Endometrium (tissue), 2 donors: ENCODE results near the gene FIBCD1.

ENCODE experiments used
- FAIRE-seq: peaks from 2 replicates; lab custom pipeline; 2012; peaks lifted over from hg19 to GRCh38; lab: Jason Lieb, UNC
- donor health status: control.
- donor health status: control.

The FIBCD1 gene

DNA sequence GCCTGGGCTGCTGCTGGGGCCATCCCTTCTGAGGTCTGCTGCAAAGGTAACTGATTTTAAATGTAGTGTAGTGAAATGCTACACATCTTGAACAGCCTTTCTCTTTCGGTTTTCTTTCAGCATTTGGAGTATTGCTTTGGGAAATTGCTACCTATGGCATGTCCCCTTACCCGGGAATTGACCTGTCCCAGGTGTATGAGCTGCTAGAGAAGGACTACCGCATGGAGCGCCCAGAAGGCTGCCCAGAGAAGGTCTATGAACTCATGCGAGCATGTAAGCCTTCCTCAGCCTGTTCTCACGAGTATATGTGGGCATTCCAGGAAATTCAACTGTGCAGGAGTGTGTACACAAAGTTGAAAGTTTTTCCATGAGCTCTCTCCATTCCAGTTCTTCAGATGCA lies 60.8 kb downstream of the FIBCD1 start:
- FAIRE-seq, result no peak

DNA sequence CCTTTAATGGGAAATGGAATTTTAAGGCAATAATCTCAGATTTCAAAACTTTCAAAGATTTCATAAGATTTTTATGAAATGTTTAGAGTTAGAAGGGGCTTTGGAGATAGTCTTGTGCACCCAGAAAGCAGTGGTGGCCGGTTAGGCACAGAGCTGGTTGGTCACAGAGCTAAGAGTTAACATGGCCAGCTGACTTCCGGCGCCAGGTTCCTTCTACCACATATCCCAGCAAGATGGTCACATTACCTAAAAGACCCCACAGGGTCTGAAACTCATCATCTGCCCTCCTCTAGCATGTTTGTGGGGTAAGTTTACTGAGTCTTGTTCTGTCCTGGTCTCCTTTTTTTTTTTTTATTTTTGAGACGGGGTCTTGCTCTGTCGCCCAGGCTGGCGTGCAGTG lies 61.7 kb downstream of the FIBCD1 start:
- FAIRE-seq, result no peak

DNA sequence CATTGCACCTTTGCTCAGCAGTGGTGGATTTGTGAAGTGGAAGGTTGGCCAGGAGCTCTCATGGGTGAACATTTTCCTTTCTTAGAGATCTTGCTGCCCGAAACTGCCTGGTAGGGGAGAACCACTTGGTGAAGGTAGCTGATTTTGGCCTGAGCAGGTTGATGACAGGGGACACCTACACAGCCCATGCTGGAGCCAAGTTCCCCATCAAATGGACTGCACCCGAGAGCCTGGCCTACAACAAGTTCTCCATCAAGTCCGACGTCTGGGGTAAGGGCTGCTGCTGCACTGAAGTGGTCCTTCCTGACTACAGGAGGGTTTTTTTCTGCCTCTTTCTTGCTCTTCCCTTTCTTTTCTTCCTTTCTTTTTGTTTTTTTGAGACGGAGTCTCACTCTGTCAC lies 64.3 kb downstream of the FIBCD1 start:
- FAIRE-seq, result no peak

DNA sequence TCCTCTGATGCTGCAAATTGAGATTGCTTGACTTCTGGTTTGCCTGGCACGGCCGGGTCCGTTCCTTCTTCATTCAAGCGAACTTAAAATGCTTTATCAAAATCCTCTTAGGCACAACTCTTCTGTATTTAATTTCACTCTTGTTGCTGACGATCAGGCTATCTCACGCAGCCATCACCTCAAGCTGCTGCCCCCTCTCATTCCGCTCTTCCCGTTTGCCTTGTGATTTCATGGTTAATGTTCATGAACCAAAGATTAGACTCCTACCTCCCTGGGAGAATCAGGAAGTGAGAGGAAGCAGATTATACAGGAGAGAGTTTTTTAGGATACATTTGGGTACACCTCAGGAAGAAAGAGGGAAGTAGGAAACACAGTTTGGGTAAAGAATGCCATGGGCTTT lies 65.1 kb downstream of the FIBCD1 start:
- FAIRE-seq, result no peak

DNA sequence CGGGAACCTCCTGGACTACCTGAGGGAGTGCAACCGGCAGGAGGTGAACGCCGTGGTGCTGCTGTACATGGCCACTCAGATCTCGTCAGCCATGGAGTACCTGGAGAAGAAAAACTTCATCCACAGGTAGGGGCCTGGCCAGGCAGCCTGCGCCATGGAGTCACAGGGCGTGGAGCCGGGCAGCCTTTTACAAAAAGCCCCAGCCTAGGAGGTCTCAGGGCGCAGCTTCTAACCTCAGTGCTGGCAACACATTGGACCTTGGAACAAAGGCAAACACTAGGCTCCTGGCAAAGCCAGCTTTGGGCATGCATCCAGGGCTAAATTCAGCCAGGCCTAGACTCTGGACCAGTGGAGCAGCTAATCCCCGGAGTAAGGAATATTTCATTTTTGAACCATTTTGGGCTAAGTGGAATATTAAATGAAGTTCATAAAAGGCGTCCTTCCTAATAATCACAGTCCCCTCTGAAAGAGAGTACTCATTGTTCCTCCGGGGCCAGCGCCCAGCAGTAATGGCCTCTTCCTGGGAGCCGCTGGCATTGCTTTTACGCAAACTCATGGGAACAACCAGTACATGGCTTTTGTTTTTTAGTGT lies 66.0 kb downstream of the FIBCD1 start:
- no peak for FAIRE-seq

DNA sequence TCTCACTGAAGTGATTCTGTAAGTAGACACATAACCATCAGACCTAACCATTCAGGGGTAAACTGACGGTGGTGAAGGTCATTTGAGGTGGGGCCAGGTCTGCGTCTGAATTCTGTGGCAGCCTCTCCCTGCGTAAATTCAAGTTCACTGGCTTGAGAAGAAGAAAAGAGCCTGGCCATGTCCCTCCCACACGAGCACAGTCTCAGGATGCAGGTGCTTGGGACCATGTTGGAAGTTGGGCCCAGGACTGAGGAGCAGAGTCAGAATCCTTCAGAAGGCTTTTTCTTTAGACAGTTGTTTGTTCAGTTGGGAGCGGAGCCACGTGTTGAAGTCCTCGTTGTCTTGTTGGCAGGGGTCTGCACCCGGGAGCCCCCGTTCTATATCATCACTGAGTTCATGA lies 66.5 kb downstream of the FIBCD1 start:
- no peak for FAIRE-seq

DNA sequence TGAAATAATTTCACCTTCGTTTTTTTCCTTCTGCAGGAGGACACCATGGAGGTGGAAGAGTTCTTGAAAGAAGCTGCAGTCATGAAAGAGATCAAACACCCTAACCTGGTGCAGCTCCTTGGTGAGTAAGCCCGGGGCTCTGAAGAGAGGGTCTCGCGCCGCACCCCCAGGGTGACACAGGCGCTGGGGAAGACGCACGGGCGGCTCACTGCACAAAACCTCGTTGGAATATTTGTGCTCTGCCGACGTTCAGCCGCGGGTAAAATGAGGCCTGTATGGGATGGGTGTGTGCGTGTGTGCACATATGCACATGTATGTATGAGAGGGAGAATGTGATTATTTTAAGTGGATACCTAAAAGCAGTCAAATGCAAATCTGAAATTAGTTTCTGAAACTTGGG lies 67.0 kb downstream of the FIBCD1 start:
- no peak for FAIRE-seq

DNA sequence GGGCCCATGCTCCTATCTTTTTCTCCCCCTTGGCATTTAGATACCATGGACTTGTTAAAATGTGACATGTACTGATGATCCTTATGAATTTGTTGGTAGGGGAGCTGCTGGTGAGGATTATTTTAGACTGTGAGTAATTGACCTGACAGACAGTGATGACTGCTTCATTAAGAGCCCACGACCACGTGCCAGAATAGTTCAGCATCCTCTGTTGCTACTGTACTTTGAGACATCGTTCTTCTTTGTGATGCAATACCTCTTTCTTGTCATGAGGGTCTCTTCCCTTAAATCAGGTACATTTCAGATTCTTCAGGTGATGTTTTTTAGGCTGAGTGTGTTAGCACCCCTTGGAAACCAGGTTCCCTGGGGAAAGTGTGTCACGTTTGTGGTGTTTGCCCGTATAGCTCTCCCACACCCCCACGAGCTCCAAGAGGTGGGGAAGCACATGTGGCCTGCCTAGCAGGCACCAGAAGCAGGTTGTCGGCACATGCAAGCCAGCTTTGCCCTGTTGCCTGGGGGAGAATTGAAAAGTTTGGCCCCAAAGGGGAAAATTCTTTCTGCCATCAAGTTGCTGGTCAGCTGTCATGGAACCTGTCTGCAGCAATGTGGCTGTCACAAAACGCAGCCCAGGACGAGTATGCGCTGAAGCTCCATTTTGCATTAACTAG lies 67.5 kb downstream of the FIBCD1 start:
- no peak for FAIRE-seq

DNA sequence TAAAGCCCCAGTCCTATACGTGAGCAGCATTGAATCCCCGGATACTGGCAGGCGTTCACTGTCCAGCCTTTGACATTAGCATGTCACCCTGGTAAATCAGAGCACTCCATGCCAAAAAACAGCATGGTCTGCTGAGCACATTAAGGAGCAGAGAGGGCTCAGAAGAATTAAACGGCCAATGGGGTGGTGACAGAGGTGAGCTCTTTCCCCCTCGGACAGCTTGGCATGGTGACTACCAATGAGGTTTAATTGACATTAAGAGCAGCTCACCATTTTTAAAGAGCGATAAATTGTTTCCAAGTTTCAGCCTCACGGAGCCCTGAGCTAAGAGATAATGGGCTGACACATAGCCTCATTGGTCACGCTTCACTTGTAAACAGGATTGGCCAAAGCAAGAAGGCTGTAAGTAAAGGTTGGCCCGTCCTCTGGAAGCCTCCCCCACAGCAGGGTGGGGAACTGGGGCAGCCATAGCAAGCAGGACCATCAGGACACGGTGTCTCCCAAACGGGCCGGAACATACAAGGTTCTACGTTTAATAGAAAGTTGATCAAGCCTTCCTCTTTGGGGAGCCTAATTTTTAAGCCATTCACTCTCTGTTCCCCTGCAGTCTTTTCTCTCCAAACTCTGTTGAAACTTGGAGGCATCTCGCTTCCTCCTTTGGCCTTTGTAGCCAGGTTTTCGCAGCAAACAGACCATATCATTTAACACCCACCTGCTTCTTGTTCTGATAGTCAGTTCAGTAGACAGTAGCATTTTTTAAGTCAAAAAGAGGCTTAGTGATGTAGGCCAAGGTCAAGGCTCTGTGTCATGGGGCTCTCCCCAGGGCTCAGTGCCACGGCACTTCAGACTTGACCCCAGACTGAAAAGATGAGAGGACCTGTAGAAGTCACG lies 68.3 kb downstream of the FIBCD1 start:
- no peak for FAIRE-seq

DNA sequence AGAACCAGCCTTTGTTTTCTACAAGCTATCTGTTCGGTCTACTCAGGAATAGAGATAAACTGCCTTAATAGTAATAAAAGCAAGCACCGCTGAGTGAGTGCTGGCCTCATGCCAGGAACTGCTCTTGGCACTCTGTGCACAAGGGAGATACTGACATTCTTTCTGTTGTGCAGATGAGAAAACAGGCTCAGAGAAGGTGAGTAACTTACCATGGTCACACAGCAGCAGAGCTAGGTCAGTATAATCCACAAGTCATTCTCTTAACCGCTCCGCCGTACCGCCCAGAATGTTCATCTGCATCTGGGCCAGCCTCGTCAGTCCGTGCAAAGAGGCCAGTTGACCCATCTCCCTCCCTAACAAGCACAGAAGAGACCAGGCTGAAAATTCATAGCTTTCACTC lies 69.8 kb downstream of the FIBCD1 start:
- FAIRE-seq, result no peak

DNA sequence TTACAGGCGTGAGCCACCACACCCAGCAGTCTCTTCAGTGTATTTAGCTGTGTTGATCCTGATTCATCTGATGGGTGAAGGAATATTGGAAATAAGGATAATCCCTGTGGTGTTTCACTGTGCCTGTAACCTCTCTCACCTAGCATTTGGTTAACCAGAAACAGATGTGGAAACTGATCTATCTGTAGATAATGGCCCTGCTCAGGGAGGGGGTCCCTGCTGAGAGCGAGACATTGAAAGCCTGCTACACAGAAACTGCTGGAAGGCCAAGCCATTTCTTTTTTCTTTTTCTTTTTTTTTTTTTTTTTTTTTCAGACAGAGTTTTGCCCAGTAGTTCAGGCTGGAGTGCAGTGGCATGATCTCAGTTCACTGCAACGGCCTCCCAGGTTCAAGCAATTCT lies 70.8 kb downstream of the FIBCD1 start:
- no peak for FAIRE-seq

DNA sequence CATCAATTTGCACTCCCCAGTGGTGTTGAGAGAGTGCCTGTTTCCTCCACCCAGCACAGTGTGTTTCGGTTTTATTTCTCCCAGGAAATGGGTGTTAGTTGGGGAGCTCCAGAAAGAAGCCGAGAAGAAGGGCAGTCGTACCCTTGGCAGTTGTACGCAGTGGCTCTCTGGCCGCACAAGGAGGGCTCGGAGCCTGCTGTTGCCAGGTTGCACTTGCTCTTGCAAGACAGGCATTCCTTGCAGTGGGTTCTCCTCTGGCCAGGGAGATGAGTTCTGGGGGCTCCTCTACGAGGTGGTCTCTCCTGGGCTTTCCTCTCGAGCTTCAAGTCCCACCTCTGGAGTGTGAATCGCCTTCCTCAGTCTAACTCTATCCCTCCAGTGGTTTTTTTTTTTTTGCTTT lies 71.5 kb downstream of the FIBCD1 start:
- no peak for FAIRE-seq

DNA sequence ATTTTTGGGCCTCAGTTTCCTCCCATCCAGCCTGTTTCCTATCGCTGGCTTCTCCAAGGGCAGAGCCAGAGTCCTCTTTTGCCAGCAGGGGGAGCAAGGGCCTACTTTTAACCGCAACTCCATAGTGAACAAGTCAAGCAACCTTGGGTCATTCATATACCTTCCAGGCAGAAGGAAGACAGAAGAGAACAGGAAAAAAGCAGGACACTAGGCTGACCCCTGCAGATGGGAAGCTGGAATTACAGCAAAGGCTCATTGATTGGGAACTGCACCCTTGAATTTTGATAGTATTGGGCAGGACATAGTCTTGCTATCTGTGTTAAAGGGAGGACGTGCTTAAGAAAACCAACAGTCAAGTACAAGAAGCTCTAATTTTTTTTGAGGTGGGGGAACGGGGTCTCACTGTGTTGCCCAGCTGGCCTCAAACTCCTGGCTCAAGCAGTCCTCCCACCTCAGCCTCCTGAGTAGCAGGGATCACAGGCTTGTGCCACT lies 72.5 kb downstream of the FIBCD1 start:
- no peak for FAIRE-seq

DNA sequence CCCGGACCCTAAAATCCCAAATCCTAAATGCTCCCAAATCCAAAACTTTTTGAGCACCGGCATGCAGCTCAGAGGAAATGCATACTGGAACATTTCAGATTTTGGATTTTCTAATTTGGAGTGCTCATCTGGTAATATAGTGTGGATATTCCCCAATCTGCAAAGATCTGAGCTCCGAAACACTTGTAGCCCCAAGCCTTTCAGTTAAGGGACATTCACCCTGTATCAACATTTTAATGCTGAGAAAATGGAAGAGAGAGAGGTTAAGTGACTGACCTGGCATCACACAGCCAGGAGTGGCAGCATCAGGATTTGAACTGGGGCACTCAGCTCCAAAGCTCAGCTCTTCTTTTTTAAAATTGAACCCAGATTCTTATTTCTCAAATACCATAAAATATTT lies 73.1 kb downstream of the FIBCD1 start:
- FAIRE-seq, result no peak

DNA sequence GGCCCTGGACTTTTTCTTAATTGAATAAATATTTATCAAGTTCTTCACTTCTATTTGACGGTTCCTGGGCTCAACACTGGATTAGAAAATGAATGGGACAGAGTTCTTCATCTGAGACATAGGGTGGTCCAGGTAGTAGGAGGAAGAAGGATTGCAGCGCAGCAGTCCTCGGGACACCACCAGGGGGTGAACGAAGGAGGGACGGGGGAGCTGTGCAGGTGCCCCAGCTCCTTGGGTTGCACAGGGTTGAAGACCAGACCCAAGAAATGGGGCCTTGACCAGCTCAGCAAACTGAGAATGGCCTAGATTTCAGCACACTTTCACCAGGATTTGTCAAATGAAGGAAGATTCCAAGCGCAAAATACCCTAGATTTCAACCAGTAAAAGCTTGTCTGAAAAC lies 74.5 kb downstream of the FIBCD1 start:
- FAIRE-seq, result no peak

DNA sequence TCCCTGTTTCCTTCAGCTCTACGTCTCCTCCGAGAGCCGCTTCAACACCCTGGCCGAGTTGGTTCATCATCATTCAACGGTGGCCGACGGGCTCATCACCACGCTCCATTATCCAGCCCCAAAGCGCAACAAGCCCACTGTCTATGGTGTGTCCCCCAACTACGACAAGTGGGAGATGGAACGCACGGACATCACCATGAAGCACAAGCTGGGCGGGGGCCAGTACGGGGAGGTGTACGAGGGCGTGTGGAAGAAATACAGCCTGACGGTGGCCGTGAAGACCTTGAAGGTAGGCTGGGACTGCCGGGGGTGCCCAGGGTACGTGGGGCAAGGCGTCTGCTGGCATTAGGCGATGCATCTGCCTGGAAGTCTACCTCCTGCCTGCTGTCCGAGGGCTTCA lies 76.3 kb downstream of the FIBCD1 start:
- FAIRE-seq, result no peak

DNA sequence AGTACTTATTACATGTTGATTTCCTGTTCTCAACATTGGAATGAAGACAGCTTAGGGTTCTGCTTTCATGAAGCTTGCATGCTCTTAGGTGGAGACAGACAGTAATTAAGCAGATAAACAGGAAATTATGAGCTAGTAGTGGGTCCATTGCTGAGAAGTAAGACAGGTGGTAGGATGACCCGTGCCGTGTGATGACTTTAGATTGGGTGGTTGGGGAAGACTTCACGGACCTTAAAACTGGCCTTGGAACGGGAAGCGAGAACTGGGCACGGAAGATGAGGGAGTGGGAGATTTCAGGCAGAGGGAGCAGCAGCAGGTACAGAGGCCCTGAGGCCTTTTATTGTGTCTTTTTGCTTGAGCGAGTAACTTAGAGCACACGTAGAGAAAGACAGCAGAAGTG lies 76.8 kb downstream of the FIBCD1 start:
- no peak for FAIRE-seq

DNA sequence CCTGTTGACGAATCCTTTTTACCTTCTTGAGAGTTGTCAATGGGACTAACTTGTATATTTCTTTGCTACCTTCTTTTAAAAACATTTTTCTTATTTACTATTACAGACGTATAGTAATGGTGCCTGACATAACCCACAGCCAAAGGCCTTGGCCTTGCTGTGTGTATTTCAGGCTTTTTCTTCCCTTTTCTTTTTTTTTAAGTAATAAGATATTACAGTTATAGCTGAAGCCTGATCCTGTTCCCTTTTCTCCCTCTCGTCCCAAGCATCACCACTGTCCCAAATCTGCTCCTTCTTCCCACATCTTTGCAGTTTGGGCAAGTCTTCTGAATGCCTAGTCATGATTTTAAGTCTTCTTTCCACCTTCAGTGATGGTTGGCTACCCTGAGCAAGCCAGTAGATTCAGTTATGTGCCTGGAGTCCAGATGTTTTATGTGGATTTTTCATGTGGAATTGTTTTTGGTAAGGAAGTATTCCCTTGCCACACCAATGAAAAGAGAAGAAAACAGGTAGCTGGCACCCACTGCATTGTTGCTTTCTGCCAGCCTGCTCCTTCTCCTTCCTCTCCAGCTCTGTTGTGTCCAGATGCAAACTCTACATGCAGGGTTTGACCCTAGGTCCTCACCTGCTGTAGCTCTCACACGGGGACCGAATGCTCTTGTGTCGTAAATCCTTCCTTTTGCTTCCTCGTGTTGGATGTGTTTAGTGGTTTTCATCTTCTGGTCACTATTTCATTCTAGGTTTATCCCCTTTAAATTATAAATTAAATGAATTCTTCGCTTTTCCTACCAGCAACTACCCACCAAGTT lies 77.5 kb downstream of the FIBCD1 start:
- FAIRE-seq, result no peak

DNA sequence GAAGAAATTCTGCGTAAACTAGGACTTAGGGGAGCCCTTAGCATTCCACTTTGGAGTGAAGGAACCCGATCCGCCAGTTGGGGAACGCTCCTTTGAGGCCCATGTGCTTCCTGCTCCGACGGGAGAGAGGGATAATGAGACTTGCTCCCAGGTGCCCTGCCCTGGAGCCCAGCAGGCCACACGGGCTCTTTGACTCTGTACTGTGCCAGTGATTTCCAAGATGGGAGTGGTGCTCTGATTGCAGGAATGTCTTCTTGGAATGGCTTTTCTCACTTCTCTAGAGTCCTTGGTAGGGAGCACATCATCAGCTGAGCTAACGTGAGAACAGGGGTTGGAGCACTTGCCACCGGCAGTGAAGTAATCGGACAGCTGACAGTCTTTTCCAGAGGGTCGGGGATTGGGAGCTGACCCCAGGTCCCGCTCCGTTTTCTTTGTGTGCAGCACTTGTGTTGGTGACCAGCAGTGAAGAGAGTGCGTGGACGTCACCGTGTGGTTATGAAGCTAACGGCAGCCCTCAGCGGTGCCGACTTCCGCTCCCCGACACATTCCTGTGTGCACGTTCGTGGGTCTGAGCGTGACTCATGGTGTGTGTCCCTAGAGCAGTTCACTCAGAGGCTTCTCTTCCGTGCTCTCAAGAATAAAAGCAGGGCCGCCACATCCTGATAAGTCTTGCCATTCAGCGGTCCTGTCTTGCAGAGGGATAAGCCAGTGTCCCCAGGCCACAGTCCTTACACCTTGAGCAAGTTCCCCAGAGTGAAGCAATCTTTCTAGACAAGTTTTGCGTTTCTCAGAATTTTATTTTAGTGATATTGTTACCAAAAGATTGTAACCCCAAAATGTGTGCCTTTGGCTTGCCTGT lies 78.4 kb downstream of the FIBCD1 start:
- no peak for FAIRE-seq

DNA sequence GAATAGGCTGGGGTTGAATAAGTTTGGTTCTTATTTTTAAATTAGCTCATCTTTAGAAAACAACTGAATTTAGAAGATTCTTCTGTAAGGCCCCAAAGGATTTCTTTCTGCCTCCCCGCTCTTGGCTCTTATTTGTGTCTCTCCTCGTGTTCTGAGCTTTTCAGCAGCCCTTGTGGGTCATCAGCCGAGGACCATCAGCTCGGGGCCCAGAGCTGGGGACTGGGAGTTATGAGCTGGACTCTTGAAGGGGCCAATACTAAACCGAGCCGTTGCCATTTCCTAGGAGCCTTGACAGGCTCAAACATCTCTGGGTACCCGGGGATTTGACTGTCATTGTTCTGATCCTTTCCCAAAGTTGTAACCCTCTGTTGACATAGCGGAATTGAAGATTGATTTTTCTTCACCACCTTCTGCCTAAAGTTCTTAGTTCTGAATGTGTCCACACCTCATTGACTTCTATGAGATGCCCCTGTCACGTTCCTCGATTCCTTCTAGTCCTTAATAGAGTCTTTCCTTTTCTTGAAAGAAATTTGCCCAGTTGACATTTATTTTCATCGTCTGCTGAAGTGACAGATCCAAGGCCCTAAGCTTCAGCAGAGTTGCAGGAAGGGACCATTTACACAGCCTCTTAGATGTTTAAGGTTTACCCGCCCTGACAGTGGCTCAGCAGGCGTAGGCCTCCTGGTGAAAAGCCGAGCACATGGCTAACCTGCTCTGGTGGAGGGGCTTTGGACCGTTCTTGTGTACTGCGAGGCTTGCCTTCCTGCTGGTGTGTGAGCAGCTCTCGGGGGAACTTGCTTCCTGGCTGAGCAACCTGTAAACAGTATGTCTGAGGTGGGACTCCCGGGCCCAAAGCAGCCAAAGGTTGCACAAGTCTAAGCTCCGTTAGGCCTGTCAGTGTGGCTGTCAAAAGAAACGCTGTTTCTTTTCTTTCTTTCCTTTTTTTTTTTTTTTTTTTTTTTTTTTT lies 80.0 kb downstream of the FIBCD1 start:
- no peak for FAIRE-seq
